CD4-positive, alpha-beta T cell treated with Interleukin-21 for 1 hour (primary cell): Measurements from ENCODE around the gene ARX.

Experiments used
- DNase-seq: peaks from one replicate; pipeline ENCODE4 v3.0.0-alpha.2; 2020

ARX gene

DNA sequence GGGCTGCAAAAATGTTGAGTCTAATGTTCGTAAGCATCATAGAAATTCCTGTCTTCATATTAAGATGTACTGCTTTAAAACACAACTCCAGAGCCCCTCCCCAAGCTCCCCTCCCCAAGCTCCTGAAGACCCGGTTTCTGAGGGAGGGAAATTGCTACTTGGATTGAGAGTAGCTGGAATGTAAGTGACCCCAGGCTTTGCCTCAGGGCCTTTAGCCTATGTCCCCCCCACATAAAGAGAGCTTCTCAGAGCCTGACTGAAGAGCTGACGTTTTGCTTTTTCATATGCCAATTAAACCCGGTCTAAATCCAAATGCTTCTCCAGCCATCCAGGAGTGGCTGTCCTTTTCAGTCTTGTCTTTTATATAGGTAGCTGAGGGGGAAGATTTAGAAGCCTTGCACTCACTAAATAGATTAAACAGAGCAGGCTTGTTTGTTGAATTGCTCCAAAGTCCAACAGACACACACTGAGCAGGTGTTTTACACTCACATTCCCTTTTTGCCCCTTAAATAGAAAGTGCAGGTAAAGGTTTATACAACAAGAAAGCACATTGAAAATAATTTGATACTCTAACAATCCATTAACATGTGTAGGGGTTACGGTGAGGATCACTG, 19.6 kb downstream of the ARX start:
- no peak for DNase-seq

DNA sequence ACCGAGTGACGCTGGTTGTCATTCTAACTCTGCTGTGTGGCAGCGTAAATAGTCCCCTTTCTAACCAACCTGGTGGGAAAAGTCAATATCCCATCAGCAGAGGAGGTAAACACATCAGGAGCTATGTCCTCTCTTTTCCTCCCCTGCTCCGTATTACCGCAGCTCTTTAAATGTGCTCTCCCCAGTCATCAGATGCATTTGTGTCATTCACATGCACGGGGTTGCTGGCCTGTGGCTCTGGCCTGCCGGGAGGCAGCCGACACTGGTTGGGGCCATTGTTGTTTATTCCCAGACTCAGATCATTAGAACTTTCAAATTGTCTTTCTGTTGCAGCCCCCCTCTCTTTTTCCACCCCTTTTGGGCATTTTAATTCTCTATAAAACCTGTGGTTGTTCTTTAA, 21.9 kb downstream of the ARX start:
- no peak for DNase-seq

DNA sequence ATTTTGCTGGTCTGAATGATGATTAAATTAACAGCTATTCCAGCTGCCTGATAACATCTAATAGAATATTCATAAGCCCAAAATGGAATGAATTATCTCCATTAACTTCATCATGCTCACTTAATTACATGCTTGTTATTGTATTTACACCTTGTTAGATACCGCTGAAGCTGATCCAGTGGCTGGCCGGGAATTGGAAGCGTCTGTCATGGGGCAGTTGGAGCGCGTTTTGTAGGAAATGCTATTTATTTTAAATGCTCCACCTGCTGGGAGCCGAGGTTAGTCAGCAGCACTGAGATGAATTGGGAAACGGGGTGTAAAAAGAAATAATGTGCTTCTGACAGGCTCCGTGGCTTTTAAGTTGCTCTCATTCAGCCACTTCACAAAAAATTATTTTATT, 25.2 kb downstream of the ARX start:
- DNase-seq, result no peak

DNA sequence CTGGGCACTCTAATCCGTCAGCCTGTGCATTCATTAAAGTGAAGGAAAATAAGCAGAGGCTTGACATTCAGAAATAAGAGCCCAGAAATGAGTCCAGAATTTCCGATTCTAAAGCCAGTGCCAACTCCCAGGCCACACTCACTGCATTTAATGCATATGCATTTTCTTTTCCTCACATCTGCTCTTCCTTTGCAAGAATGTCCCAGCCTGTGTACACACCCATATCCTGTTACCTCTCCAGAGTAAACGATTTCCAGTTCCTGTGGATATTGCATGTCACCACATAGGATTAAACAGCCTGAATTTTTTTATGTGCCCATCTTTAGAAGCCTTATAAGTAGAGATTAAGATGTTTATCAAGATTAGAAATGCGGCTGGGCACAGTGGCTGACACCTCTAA, 27.5 kb downstream of the ARX start:
- DNase-seq, result no peak

DNA sequence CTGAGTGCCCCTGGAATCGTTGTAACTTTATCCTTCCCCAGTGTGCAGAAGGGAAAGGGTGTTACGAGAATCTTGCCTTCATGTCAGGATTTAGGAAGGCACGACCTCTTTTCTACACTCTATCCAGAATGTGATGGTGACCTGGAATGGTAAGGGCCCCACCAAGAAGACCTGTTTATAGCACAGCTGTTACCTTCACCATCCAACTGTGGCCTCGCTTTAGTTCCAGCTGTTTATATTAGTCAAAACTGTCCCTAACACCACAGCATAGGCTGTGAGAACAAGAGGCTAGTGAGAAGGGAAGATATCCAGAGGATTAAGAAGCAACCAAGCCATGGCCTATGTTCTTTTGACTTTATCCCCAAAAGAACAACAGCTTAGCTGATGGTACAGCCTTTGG, 28.0 kb downstream of the ARX start:
- DNase-seq, result no peak

DNA sequence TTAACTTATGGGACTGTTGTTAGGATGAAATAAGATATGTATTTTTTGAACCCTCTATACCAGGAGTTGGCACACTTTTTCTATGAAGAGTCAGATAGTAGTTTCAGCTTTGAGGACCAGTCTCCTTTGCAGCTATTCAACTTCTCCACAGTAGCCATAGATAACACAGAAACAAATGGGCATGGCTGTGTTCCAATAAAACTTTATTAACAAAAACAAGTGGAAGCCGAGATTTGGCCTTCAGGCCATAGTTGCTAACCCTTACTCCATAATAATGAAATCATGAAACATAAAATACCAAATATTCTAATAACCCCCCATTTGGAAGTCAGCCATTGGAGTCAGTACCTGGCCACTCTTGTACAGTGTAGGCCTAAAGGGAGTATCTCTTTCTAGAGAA, 30.6 kb downstream of the ARX start:
- no peak for DNase-seq

DNA sequence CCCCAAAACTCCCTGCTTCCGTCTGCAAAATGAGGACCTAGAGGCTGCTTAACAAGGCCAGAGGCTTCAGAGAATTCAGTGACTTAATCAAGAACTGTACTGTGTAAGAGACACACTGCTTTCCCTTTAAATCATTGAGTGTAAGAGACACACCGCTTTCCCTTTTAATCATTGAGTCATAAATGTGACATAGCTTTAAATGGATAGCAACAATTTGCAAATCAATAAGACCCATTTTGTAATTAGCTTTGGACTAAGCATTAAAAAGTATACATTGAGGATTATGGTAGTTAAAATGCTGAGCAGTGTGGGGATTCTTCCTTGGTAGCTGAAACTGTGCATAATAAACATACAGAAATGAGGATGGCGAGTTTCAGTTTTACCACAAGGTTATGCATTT, 31.8 kb downstream of the ARX start:
- no peak for DNase-seq

DNA sequence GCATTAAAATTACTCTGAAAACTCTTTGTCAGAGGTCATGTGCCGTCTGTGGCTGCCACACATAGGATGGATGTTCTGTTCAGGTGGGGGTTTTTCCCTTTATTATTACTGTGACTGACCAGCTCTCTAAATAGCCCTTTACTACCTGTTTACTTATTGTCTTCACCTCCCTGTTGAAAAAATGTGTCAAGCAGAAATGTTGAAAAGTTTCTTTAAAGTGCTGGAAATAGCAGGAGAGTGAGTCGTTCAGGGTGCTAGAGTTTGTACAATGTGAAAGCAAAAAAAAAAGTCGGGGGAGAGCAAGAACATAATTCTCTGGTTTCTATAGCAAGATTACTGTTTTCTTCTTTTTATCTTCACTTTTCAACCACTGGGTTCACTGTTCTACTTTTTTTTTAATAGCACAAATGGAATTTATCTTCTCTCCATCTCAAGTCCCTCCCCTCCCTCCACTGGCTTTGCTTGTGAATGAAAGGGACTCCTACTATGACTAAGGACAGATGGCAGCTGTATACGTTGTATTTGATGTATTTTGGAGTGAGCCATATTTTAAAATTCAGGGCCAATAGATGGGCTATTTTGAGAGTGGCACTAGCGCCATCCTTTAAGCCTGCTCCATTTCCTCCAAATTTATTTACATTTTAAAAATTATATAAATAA, 33.3 kb downstream of the ARX start:
- no peak for DNase-seq

DNA sequence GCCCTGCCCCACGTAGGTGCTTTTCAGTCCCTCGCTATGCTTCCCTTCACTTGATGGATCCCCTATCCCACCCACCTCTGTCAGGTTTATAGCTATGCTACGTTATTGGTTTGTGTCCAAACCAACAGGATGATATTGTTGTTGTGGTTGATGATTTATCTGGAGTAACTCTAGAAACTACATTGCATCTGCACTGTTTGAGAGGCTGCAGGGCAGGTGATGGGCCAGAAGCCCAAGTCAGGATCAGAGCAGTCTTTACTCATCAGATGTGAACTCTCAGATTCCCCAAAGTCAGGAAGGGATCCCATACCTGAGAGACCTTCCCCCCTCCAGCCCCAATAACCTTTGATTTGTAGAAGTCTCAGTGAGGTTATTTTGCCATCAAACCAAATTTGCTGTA, 34.7 kb downstream of the ARX start:
- no peak for DNase-seq

DNA sequence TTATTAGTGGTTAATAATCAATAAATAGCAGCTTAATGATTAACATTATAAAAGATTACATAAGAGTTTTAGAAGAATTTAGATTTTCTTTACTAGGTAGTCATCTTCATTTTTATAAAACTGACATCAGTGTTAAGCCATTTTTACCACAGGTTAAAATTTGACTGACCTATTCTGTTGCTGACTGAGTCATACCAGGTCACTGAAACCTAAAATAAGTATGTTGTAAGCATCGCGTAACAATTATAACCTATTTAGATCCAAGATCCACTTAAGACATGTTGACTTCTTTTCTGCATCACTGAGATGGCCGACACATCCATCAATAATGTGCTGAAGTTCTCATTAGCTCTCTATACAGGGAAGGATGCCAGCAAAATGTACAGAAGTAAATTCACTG, 36.7 kb downstream of the ARX start:
- no peak for DNase-seq

DNA sequence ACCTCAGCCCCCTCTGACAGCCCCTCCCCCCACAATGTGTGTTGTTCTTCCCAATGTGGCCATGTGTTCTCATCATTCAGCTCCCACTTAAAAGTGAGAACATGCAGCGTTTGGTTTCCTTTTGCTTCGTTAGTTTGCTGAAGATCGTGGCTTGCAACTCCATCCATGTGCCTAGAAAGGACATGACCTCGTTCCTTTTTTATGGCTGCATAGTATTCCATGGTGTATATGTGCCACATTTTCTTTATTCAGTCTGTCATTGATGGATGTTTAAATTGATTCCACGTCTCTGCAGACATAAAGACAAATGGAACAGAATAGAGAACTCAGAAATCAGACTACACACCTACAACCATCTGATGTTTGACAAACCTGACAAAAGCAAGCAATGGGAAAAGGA, 46.0 kb downstream of the ARX start:
- no peak for DNase-seq

DNA sequence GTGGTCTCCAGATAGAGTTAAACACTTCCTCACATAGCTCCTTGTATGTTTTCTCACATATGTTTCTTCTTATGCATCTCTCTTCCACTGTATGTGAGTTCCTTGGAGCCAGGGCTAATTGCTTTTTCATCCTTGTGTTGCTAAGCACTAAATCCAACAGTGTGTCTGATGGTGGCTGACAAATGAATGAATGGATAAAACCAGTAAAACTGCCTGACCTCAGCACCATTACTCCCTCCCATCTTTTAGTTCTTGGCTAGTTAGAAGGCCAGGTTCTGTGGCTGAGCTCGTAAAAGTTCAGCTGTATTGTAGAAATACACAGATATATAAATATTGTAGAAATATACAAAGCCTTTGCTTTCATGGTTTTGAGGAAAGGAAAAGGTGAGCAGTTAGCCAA, 50.4 kb downstream of the ARX start:
- DNase-seq, result no peak

DNA sequence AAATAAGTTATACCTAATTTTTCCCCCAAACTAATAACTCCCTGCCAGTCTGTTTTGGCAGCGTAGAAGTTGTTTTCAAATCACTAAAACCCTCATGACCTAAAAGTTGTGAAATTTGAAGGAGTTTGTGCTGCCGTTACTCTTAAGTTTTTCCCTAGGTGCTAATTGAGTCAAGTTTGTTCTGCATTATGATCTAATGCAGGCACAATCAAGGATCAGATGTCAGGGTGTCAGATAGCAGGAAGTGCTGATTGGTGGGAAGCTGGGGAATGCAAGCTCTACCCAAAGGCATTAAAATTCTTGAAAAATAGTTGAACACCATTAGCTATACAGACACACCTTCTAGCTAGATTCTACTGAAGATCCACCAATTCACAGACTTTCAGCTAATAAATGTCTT, 51.9 kb downstream of the ARX start:
- no peak for DNase-seq

DNA sequence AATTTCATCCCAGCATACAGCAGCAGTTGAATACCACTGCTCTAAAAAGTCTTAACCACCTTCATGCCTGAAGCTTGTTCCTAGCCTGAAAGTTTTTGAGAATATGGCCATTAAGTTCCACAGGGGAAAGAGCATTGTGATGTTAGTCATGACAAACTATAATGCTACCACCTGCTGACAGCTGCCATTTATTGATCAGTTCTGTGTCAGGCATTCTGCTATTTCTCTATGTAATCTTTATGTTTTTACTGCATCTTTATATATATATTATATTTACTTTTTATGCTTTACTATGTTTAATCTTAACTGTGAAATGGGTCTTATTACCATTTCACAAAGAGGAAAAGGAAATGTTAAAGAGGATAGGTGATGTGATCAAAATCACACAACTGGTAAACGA, 54.0 kb downstream of the ARX start:
- DNase-seq, result no peak

DNA sequence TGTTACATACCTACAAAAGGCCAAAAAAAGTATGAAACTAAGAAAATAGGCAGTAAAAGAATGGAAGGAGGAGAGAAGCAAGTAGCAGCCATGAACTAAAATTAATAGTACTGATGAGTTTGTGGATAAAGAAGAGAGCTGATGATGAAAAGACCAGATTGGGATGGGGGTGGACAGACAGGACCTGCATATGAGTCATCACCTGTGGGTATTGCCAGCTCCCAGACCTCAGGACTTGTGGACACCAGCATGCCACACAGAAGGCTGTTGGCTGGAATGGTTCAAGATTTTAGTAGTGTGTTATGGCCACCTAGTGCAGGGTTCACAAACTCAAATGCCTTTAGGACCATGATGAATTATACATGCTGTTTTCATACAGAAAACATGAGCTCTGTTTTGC, 58.9 kb downstream of the ARX start:
- DNase-seq, result no peak

DNA sequence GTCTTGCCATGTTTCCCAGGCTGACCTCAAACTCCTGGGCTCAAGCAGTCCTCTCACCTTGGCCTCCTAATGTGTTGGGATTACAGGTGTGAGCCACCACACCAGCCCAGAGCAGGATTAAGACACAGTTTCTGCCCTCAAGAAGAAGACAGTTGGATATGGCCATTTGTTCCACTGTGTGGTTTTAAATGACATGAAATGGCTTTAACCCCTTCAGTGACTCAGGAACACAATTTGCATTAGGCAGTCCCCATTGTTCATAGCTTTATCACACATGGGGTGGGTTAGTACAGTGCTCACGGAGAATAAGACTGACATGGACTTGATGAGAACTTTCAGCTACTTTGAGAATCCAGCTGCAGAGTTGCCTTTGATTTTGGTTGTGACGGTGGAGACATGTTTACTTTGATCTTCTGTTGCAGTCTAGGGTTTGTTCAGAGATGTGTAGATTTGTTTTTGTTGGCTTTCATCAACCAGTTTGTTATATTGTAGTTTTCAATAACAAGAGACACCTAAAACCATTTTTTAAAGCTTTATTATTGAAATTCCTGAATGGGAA, 60.3 kb downstream of the ARX start:
- no peak for DNase-seq

DNA sequence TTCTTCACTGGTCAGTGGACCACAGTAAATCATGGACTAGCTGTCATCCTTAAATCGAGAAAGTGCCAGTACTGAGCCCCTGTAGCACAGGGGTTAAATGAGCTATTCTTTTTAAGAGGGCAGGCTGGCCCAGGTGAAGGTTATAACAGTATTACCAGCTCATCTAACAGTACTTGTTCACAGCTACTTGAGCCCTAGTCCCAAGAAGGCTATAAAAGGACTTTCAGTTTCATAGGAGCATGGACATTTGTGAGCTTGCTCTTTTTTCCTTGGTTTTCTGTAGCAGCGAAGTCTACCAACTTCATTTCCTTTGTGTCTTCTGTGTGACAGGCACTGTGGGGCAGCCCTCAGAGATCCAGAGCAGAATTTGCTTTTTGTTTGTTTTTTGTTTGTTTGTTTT, 61.0 kb downstream of the ARX start:
- DNase-seq, result no peak
